HepG2 (cell line): Measurements from ENCODE around the gene BLOC1S4. TPM values are rescaled to one million over a fixed set of nuclear protein-coding genes. Genes with fewer than 3 reads are reported as not detected.

Source experiments
- ADNP ChIP-seq: sonication (generic); formaldehyde crosslinking; IDR thresholded peaks from 2 replicates; pipeline ENCODE4 v1.4.0; 2020; ENCODE audit warnings: missing genetic modification reagents
- AGO2 ChIP-seq: fragments of 200-400 bp; formaldehyde crosslinking; optimal IDR thresholded peaks from 2 replicates; pipeline ENCODE3; 2017; ENCODE audit warnings: mild to moderate bottlenecking, low read depth, low read length, moderate library complexity
- HOXA7 ChIP-seq: sonication (generic); formaldehyde crosslinking; IDR thresholded peaks from 2 replicates; pipeline ENCODE4 v1.8.1; 2022; ENCODE audit warnings: mild to moderate bottlenecking, missing genetic modification reagents, moderate library complexity
- KLF15 ChIP-seq: sonication (generic); formaldehyde crosslinking; IDR thresholded peaks from 2 replicates; pipeline ENCODE4 v1.8.1; 2023; ENCODE audit warnings: borderline replicate concordance, mild to moderate bottlenecking, inconsistent platforms, missing genetic modification reagents, mixed read lengths
- PATZ1 ChIP-seq: sonication (generic); formaldehyde crosslinking; IDR thresholded peaks from 2 replicates; pipeline ENCODE4 v1.4.0; 2020; ENCODE audit warnings: missing genetic modification reagents
- SIX1 ChIP-seq: sonication (generic); formaldehyde crosslinking; IDR thresholded peaks from 2 replicates; pipeline ENCODE4 v1.4.0; 2020; ENCODE audit warnings: missing genetic modification reagents, borderline replicate concordance
- SP1 ChIP-seq, 2 experiments: fragments of 450-650 bp in 1 of 2; sonication (generic) in 1 of 2; formaldehyde crosslinking in 1 of 2; IDR thresholded peaks; 2 replicates each; pipeline versions ENCODE4 v1.4.0 to v1.6.1; 2016 to 2020; ENCODE audit warnings: missing genetic modification reagents in 1 of 2
- TBP ChIP-seq: sonication (generic); formaldehyde crosslinking; IDR thresholded peaks from 2 replicates; pipeline ENCODE4 v1.5.0; 2020; ENCODE audit warnings: missing genetic modification reagents
- ZBTB7B ChIP-seq: sonication (generic); formaldehyde crosslinking; IDR thresholded peaks from 2 replicates; pipeline ENCODE4 v1.4.0; 2020; ENCODE audit warnings: missing genetic modification reagents
- ZNF160 ChIP-seq: sonication (generic); formaldehyde crosslinking; IDR thresholded peaks from 2 replicates; pipeline ENCODE4 v1.8.0; 2022; ENCODE audit warnings: mild to moderate bottlenecking, inconsistent platforms, missing genetic modification reagents
- ZNF317 ChIP-seq: sonication (generic); formaldehyde crosslinking; IDR thresholded peaks from 2 replicates; pipeline ENCODE4 v1.5.0; 2020; ENCODE audit warnings: mild to moderate bottlenecking, missing genetic modification reagents
- ZNF367 ChIP-seq: sonication (generic); formaldehyde crosslinking; IDR thresholded peaks from 2 replicates; pipeline ENCODE4 v1.4.0; 2020; ENCODE audit warnings: missing genetic modification reagents, borderline replicate concordance
- polyA plus RNA-seq, 8 experiments: library from polyadenylated mRNA; depleted of rRNA in 3 of 8; stranded (reverse) in 7 of 8; unstranded in 1 of 8; fragments of >200 nt; fragmentation: Illumina TruSeq in 4 of 8; extraction: Trizol in 4 of 8; gene quantifications; 2 replicates each; pipeline versions ENCODE4 v1.2.1 to v1.2.3, GENCODE V29; 2011 to 2016; ENCODE audit warnings: low read depth in 4 of 8, missing spikeins in 1 of 8, mixed read lengths in 1 of 8; ENCODE audit not compliant: insufficient read depth in 1 of 8
- total RNA-seq, 5 experiments: library from RNA; depleted of rRNA; stranded (reverse); fragments of >200 nt; fragmentation: Illumina TruSeq; extraction: Trizol; gene quantifications; 2 replicates each; pipeline ENCODE4 v1.2.3, GENCODE V29; 2016; ENCODE audit warnings: low read depth in 1 of 5
- TF ChIP-seq, protein P1 (sequence below): sonication (generic); formaldehyde crosslinking; IDR thresholded peaks from 2 replicates; pipeline ENCODE4 v1.4.0; 2020; ENCODE audit warnings: missing genetic modification reagents, mild to moderate bottlenecking, borderline replicate concordance
- TF ChIP-seq, protein P2 (sequence below): sonication (generic); formaldehyde crosslinking; IDR thresholded peaks from 2 replicates; pipeline ENCODE4 v1.5.0; 2020; ENCODE audit warnings: mild to moderate bottlenecking, missing genetic modification reagents
- TF ChIP-seq, protein P3 (sequence below): sonication (generic); formaldehyde crosslinking; IDR thresholded peaks from 2 replicates; pipeline ENCODE4 v1.5.1; 2020; ENCODE audit warnings: mild to moderate bottlenecking, moderate library complexity, missing genetic modification reagents
- TF ChIP-seq, protein P4 (sequence below): sonication (generic); formaldehyde crosslinking; IDR thresholded peaks from 2 replicates; pipeline ENCODE4 v1.8.0; 2022; ENCODE audit warnings: mild to moderate bottlenecking, missing genetic modification reagents, moderate library complexity
- TF ChIP-seq, protein P5 (sequence below): sonication (generic); formaldehyde crosslinking; IDR thresholded peaks from 2 replicates; pipeline ENCODE4 v1.5.0; 2020; ENCODE audit warnings: missing genetic modification reagents, mild to moderate bottlenecking, borderline replicate concordance

Gene BLOC1S4
- total and polyA plus RNA-seq, 2 of the 13 experiments (the other 11 are each of a cell fraction or from before 2014, with no cell fraction given): 15.5 to 20.9 TPM

GRCh38 chr4:6749340-6750171, 33.6 kb downstream of the BLOC1S4 start (continued):
- TF ChIP-seq PATZ1 (CRISPR knock-in tag) (peak; percentile 86), TBP (CRISPR knock-in tag) (peak; percentile 86; the same call in 1 of the 2 replicates), AGO2 (no peak), KLF15 (CRISPR knock-in tag) (no peak), SP1 (IDR thresholded peaks at IDR 0.05) (no peak), SP1 (CRISPR knock-in tag; IDR thresholded peaks at IDR 0.05) (no peak), ZNF367 (CRISPR knock-in tag) (no peak), ZNF160 (CRISPR knock-in tag) (0 out of 2 replicates have a peak, but pooled peaks have one; percentile 25), HOXA7 (no peak), ZBTB7B (CRISPR knock-in tag) (peak; percentile 94), ADNP (no peak; the same call in 1 of the 2 replicates), SIX1 (peak; percentile 47; the same call in 1 of the 2 replicates), ZNF317 (CRISPR knock-in tag) (peak; percentile 67; the same call in 1 of the 2 replicates)
- TF ChIP-seq, protein P1, sequence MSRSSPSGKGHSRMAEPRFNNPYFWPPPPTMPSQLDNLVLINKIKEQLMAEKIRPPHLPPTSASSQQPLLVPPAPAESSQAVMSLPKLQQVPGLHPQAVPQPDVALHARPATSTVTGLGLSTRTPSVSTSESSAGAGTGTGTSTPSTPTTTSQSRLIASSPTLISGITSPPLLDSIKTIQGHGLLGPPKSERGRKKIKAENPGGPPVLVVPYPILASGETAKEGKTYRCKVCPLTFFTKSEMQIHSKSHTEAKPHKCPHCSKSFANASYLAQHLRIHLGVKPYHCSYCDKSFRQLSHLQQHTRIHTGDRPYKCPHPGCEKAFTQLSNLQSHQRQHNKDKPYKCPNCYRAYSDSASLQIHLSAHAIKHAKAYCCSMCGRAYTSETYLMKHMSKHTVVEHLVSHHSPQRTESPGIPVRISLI (CRISPR knock-in tag): no peak
- TF ChIP-seq, protein P2, sequence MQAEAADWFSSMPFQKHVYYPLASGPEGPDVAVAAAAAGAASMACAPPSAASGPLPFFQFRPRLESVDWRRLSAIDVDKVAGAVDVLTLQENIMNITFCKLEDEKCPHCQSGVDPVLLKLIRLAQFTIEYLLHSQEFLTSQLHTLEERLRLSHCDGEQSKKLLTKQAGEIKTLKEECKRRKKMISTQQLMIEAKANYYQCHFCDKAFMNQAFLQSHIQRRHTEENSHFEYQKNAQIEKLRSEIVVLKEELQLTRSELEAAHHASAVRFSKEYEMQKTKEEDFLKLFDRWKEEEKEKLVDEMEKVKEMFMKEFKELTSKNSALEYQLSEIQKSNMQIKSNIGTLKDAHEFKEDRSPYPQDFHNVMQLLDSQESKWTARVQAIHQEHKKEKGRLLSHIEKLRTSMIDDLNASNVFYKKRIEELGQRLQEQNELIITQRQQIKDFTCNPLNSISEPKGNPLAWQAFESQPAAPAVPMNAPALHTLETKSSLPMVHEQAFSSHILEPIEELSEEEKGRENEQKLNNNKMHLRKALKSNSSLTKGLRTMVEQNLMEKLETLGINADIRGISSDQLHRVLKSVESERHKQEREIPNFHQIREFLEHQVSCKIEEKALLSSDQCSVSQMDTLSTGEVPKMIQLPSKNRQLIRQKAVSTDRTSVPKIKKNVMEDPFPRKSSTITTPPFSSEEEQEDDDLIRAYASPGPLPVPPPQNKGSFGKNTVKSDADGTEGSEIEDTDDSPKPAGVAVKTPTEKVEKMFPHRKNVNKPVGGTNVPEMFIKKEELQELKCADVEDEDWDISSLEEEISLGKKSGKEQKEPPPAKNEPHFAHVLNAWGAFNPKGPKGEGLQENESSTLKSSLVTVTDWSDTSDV (CRISPR knock-in tag): 0 out of 2 replicates have a peak, but pooled peaks have one; percentile 11
- TF ChIP-seq, protein P3, sequence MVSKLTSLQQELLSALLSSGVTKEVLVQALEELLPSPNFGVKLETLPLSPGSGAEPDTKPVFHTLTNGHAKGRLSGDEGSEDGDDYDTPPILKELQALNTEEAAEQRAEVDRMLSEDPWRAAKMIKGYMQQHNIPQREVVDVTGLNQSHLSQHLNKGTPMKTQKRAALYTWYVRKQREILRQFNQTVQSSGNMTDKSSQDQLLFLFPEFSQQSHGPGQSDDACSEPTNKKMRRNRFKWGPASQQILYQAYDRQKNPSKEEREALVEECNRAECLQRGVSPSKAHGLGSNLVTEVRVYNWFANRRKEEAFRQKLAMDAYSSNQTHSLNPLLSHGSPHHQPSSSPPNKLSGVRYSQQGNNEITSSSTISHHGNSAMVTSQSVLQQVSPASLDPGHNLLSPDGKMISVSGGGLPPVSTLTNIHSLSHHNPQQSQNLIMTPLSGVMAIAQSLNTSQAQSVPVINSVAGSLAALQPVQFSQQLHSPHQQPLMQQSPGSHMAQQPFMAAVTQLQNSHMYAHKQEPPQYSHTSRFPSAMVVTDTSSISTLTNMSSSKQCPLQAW: peak; percentile 87
- TF ChIP-seq, protein P4, sequence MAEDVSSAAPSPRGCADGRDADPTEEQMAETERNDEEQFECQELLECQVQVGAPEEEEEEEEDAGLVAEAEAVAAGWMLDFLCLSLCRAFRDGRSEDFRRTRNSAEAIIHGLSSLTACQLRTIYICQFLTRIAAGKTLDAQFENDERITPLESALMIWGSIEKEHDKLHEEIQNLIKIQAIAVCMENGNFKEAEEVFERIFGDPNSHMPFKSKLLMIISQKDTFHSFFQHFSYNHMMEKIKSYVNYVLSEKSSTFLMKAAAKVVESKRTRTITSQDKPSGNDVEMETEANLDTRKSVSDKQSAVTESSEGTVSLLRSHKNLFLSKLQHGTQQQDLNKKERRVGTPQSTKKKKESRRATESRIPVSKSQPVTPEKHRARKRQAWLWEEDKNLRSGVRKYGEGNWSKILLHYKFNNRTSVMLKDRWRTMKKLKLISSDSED: no peak
- TF ChIP-seq, protein P5, sequence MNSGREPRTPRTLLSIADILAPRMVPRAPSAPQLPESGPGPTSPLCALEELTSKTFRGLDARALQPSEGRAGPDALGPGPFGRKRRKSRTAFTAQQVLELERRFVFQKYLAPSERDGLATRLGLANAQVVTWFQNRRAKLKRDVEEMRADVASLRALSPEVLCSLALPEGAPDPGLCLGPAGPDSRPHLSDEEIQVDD: peak; percentile 53; the same call in 1 of the 2 replicates
